GM23338 (cell line): ENCODE measurements around the gene CPNE2.

Experiments used
- CTCF ChIP-seq, 2 experiments: fragments of 200-600 bp in 1 of 2; sonication (generic) in 1 of 2; conservative IDR thresholded peaks; 2 replicates each; pipeline versions ENCODE4 v1.5.1 to v1.6.1; 2016 to 2017; ENCODE audit warnings: antibody characterized with exemption in 2 of 2, low read depth in 2 of 2, mild to moderate bottlenecking in 2 of 2, moderate library complexity in 1 of 2
- EZH2 ChIP-seq: fragments of 200-600 bp; sonication (generic); IDR thresholded peaks from one replicate; pipeline ENCODE4 v1.8.0; 2017; ENCODE audit warnings: antibody characterized with exemption, mild to moderate bottlenecking, low read depth; ENCODE audit not compliant: unreplicated experiment
- JUNB ChIP-seq: IDR thresholded peaks from one replicate; pipeline ENCODE4 v1.6.1; 2016; ENCODE audit warnings: antibody characterized with exemption; ENCODE audit not compliant: unreplicated experiment
- POLR2AphosphoS5 ChIP-seq: IDR thresholded peaks from 2 replicates; pipeline ENCODE4 v1.6.1; 2016; ENCODE audit warnings: antibody characterized with exemption, low read depth
- REST ChIP-seq: IDR thresholded peaks from one replicate; pipeline ENCODE4 v1.6.1; 2018; ENCODE audit warnings: antibody characterized with exemption; ENCODE audit not compliant: unreplicated experiment

DNA sequence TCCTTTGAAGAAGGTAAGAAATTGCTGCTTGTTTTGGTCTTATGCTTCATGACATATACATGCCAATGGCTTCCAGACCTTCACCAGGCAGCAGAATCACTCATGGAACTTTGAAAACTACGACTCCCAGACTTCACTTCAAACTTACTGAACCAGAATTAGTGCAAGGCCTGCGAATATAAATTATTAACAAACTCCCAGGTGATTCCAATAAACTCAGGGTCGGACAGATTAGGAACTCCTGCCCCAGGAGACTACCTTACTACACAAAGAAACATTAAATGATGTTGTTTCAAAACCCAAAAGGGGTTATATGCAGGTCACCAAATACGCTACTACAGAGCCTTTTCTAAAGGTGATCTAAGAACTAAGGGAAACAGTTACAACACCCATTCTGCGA is 73.1 kb downstream of the CPNE2 start:
- no peak for TF ChIP-seq POLR2AphosphoS5
- no peak for TF ChIP-seq CTCF (conservative IDR thresholded peaks at IDR 0.05; ENCODE audit: low read depth in 2 of 2)
- no peak for TF ChIP-seq EZH2
- TF ChIP-seq REST: no peak
- TF ChIP-seq JUNB: no peak
